Suprapubic skin (tissue), 3 donors: ENCODE data around the gene ADAMTS17.

ENCODE experiments used
- CTCF ChIP-seq, 2 donors: fragments of 200-600 bp in 1 of 2; fragments of 450-650 bp in 1 of 2; sonication (generic) in 1 of 2; IDR thresholded peaks; one replicate each; pipeline ENCODE4 v1.5.1; 2016 to 2019; ENCODE audit warnings: antibody characterized with exemption in 2 of 2, mild to moderate bottlenecking in 1 of 2, moderate library complexity in 1 of 2
- POLR2AphosphoS5 ChIP-seq, 3 donors: sonication (generic); formaldehyde crosslinking; IDR thresholded peaks; one replicate each; pipeline ENCODE4 v1.6.1; 2017; ENCODE audit warnings: antibody characterized with exemption in 3 of 3

- TF ChIP-seq CTCF (IDR thresholded peaks at IDR 0.05) (no peak), POLR2AphosphoS5 (IDR thresholded peaks at IDR 0.05) (no peak)
Observed at GRCh38 chr15:100265641-100266035, 76.1 kb downstream of the ADAMTS17 start.
